Lower leg skin (tissue), 3 donors: ENCODE data around the gene CSNK1A1L.

Experiments
- POLR2A ChIP-seq, 2 donors: fragments of 450-650 bp; IDR thresholded peaks; one replicate each; pipeline ENCODE4 v1.6.1; 2016 to 2017; ENCODE audit warnings: antibody characterized with exemption in 2 of 2, mild to moderate bottlenecking in 1 of 2, moderate library complexity in 1 of 2
- TF ChIP-seq, protein P1 (sequence below), 3 donors: fragments of 450-650 bp; IDR thresholded peaks; one replicate each; pipeline ENCODE4 v1.5.1; 2016; ENCODE audit warnings: antibody characterized with exemption in 3 of 3, mild to moderate bottlenecking in 3 of 3, moderate library complexity in 2 of 3

DNA sequence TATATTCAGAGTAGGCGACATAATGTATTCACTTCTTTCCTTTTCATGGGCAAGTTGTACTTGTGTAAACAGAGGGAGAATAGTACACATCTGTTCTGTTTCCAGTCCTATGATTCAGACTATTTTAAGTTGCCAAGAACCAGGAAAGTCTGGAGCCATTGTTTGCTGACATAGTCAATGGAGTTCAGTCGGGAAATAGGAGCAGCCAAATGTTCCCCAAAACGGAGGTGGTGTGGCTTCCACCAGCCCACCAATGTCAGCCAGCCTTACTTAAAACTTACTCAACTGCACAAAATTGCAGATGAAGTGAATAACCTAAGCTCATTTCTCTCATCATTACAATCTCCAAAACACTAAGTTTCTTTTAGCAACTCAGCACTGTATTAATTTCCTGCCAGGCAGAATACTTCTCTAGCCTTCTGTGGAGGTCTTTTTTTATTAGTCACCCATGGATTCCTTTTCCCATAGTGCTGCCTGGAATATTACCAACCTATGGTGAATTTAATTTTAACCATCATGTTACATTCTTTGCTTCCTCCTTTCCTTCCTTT lies 22.3 kb upstream of the CSNK1A1L start:
- TF ChIP-seq, protein P1, sequence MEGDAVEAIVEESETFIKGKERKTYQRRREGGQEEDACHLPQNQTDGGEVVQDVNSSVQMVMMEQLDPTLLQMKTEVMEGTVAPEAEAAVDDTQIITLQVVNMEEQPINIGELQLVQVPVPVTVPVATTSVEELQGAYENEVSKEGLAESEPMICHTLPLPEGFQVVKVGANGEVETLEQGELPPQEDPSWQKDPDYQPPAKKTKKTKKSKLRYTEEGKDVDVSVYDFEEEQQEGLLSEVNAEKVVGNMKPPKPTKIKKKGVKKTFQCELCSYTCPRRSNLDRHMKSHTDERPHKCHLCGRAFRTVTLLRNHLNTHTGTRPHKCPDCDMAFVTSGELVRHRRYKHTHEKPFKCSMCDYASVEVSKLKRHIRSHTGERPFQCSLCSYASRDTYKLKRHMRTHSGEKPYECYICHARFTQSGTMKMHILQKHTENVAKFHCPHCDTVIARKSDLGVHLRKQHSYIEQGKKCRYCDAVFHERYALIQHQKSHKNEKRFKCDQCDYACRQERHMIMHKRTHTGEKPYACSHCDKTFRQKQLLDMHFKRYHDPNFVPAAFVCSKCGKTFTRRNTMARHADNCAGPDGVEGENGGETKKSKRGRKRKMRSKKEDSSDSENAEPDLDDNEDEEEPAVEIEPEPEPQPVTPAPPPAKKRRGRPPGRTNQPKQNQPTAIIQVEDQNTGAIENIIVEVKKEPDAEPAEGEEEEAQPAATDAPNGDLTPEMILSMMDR (IDR thresholded peaks at IDR 0.05) = no peak
- TF ChIP-seq POLR2A (IDR thresholded peaks at IDR 0.05) = no peak
